ENCODE data around the gene ATP2B2. TPM values are rescaled to one million over a fixed set of nuclear protein-coding genes. Genes with fewer than 3 reads are reported as not detected.
A peak's percentile ranks its signal among the peaks of the same experiment; 100 is the strongest.

ATP2B2 gene
- total RNA-seq, 2 experiments from 2014 or later = 0.06 TPM; not detected in 1

- TF ChIP-seq EZH2phosphoT487 (IDR thresholded peaks at IDR 0.05; ENCODE audit: borderline replicate concordance, low read depth, low read length) = no peak
- TF ChIP-seq CTCF (conservative IDR thresholded peaks at IDR 0.05; ENCODE audit: low read length) = no peak
- peaks cover 84% of the 10 kb centered on the region for H3K36me3 ChIP-seq (ENCODE audit: insufficient read depth, low read length)
- no peak for DNase-seq (ENCODE audit: low spot score)
- no peaks in the 10 kb centered on the region for H3K9me3 ChIP-seq (ENCODE audit: low read length)
- no peak overlapping the region for H3K4me2 ChIP-seq (ENCODE audit: low read length)
- no peak overlapping the region for H3K27ac ChIP-seq (ENCODE audit: low read depth, low read length, poor library complexity, severe bottlenecking)
- H3K4me3 ChIP-seq (ENCODE audit: low read depth, low read length, poor library complexity, severe bottlenecking) = no peak overlapping the region
- ChIA-PET POLR2A (interaction anchor here (0.7 kb wide), 1 partner anchor 14 kb away, joined by 3 read pairs; no protein-coding TSS in a partner anchor), CTCF (ENCODE audit: unreplicated experiment) (no interaction called here)
- no peaks in the 10 kb centered on the region; the same call in 1 of the 2 replicates for H4K20me1 ChIP-seq (ENCODE audit: insufficient read depth, low read length)
- BruUV-seq (replicated peaks) = no TSS peak
- H3K9me2 ChIP-seq (ENCODE audit: insufficient read depth, low read length) = no peaks in the 10 kb centered on the region
- H3K4me1 ChIP-seq (ENCODE audit: insufficient read depth, low read length, poor library complexity, severe bottlenecking) = no peaks in the 10 kb centered on the region
- no peak overlapping the region for H2AFZ ChIP-seq (ENCODE audit: low read length)
- intact Hi-C loops (cut with micrococcal nuclease; ENCODE audit: unreplicated experiment) = no loop called here
- peaks cover 11% of the 10 kb centered on the region; the same call in 1 of the 2 replicates for H3K79me2 ChIP-seq (ENCODE audit: insufficient read depth, low read depth, low read length)
These were observed 223.4 kb downstream of the ATP2B2 start for GRCh38 chr3:10281951-10282350.

- Histone ChIP-seq H3K36me3 (ENCODE audit: insufficient read depth, low read length) (peaks cover 85% of the 10 kb centered on the region), H3K27ac (ENCODE audit: low read depth, low read length, poor library complexity, severe bottlenecking) (no peak overlapping the region), H3K9me3 (ENCODE audit: low read length) (no peaks in the 10 kb centered on the region), H4K20me1 (ENCODE audit: insufficient read depth, low read length) (no peaks in the 10 kb centered on the region; the same call in 1 of the 2 replicates), H3K9me2 (ENCODE audit: insufficient read depth, low read length) (no peaks in the 10 kb centered on the region), H2AFZ (ENCODE audit: low read length) (no peak overlapping the region), H3K79me2 (ENCODE audit: insufficient read depth, low read depth, low read length) (peaks cover 25% of the 10 kb centered on the region), H3K4me3 (ENCODE audit: low read depth, low read length, poor library complexity, severe bottlenecking) (no peak overlapping the region), H3K4me2 (ENCODE audit: low read length) (no peak overlapping the region), H3K4me1 (ENCODE audit: insufficient read depth, low read length, poor library complexity, severe bottlenecking) (no peaks in the 10 kb centered on the region)
- CTCF ChIA-PET (ENCODE audit: unreplicated experiment) = no interaction called here
- no TSS peak for BruUV-seq (replicated peaks)
- intact Hi-C loops (cut with micrococcal nuclease; ENCODE audit: unreplicated experiment) = no loop called here
- DNase-seq (ENCODE audit: low spot score) = no peak
- POLR2A ChIA-PET = interaction anchor here (0.6 kb wide), 2 partner anchors 11 to 149 kb away, joined by 3 read pairs; no protein-coding TSS in a partner anchor
- TF ChIP-seq CTCF (conservative IDR thresholded peaks at IDR 0.05; ENCODE audit: low read length) = 0 out of 2 replicates have a peak, but pooled peaks have one; percentile 1
- no peak for TF ChIP-seq EZH2phosphoT487 (IDR thresholded peaks at IDR 0.05; ENCODE audit: borderline replicate concordance, low read depth, low read length)
These were observed 224.8 kb downstream of the ATP2B2 start for GRCh38 chr3:10280571-10280970.

- intact Hi-C loops (cut with micrococcal nuclease; ENCODE audit: unreplicated experiment) = no loop called here
- ChIA-PET CTCF (ENCODE audit: unreplicated experiment) (no interaction called here), POLR2A (interaction anchor here (0.6 kb wide), 1 partner anchor 397 kb away, joined by 5 read pairs; no protein-coding TSS in a partner anchor)
- no peak overlapping the region for H3K4me2 ChIP-seq (ENCODE audit: low read length)
- no peak overlapping the region for H3K27ac ChIP-seq (ENCODE audit: low read depth, low read length, poor library complexity, severe bottlenecking)
- H2AFZ ChIP-seq (ENCODE audit: low read length) = no peak overlapping the region
- BruUV-seq (replicated peaks) = no TSS peak
- TF ChIP-seq CTCF (conservative IDR thresholded peaks at IDR 0.05; ENCODE audit: low read length) (peak; percentile 72), EZH2phosphoT487 (IDR thresholded peaks at IDR 0.05; ENCODE audit: borderline replicate concordance, low read depth, low read length) (no peak)
- peaks cover 29% of the 10 kb centered on the region for H3K79me2 ChIP-seq (ENCODE audit: insufficient read depth, low read depth, low read length)
- no peaks in the 10 kb centered on the region for H3K9me2 ChIP-seq (ENCODE audit: insufficient read depth, low read length)
- H3K4me3 ChIP-seq (ENCODE audit: low read depth, low read length, poor library complexity, severe bottlenecking) = no peak overlapping the region
- H3K4me1 ChIP-seq (ENCODE audit: insufficient read depth, low read length, poor library complexity, severe bottlenecking) = no peaks in the 10 kb centered on the region
- no peaks in the 10 kb centered on the region for H3K9me3 ChIP-seq (ENCODE audit: low read length)
- DNase-seq (ENCODE audit: low spot score) = peak; percentile 35
- H3K36me3 ChIP-seq (ENCODE audit: insufficient read depth, low read length) = peaks cover 89% of the 10 kb centered on the region
- H4K20me1 ChIP-seq (ENCODE audit: insufficient read depth, low read length) = no peaks in the 10 kb centered on the region; the same call in 1 of the 2 replicates
These were observed 225.2 kb downstream of the ATP2B2 start for GRCh38 chr3:10280177-10280529.
